Measurements from ENCODE around the gene DENND11.

DNA sequence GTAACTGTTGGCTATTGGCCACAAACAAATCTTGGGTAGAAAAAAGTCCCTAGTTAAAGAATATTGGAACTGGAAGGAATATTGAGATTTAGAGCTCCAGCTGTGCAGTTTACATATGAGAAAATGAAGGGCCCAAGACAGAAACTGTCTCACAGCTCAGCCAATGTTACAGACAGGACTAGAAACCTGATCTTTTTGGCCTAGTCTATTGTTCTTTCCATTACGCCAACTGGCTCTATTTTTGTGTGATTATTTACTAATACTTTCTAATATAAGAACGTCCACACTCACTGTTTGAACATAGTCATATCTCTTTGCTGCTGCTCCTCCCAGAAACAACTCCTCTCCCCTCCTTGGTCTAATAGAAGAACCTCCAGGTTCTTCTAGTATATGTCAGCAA, 7.4 kb upstream of the DENND11 start:
- no peak for TF ChIP-seq POLR2AphosphoS5 (IDR thresholded peaks at IDR 0.05; ENCODE audit: insufficient read depth in 1 of 2, low read depth in 1 of 2)
- no peak for TF ChIP-seq POLR2A (IDR thresholded peaks at IDR 0.05)
- TF ChIP-seq, protein P1, sequence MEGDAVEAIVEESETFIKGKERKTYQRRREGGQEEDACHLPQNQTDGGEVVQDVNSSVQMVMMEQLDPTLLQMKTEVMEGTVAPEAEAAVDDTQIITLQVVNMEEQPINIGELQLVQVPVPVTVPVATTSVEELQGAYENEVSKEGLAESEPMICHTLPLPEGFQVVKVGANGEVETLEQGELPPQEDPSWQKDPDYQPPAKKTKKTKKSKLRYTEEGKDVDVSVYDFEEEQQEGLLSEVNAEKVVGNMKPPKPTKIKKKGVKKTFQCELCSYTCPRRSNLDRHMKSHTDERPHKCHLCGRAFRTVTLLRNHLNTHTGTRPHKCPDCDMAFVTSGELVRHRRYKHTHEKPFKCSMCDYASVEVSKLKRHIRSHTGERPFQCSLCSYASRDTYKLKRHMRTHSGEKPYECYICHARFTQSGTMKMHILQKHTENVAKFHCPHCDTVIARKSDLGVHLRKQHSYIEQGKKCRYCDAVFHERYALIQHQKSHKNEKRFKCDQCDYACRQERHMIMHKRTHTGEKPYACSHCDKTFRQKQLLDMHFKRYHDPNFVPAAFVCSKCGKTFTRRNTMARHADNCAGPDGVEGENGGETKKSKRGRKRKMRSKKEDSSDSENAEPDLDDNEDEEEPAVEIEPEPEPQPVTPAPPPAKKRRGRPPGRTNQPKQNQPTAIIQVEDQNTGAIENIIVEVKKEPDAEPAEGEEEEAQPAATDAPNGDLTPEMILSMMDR (IDR thresholded peaks at IDR 0.05): no peak
